ENCODE measurements around the gene FAM114A2. TPM values are rescaled to one million over a fixed set of nuclear protein-coding genes. Genes with fewer than 3 reads are reported as not detected.

FAM114A2 gene
- 18.3 TPM for polyA plus RNA-seq (2013)

DNA sequence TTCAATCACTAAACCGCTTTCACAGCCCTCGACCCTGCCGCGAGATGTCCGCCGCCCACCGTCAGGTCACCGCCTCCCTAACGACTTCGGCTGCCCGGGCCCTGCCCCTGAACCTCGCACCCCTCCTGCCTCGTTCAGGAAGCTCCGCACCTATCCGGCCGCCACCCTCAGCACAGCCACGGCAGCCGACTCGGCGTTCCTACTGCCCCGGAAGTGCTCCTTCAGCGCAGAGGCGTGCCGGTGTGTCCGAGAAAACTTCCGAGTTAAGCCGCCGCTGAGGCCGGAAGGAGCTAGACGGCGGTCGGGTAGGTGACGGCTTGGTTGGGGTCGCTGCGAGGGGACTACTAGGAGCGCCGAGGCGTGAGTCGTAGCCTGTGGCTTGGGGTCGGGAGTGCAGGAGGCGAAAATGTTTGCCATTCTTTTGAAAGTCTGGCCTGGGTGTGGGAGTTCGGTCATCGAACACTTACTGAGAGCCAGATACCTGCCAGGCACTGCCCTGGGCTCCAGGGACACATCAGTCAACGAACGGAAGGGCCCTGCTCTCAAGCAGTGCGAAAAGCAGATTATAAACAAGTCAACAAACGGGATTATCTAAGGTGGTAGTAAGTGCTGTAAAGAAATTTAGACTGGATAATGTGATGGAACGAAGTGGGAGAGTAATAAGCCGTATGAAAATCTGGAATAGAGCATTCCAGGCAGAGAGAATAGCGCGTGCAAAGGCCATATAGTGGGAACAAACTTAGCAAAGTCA is at the start of gene FAM114A2, which contains the start of gene MFAP3:
TSS of gene FAM114A2 (minus strand) at position 204 of the 751 bp plus-strand sequence. CDS start 3,957 bp downstream, outside the sequence.
TSS of gene MFAP3 (plus strand) at position 261 of the 751 bp plus-strand sequence. CDS start 10,756 bp downstream, outside the sequence.
- peaks cover 0 to 2% (median 0%) of the 10 kb centered on the region in 4 experiments for H3K36me3 ChIP-seq (ENCODE audit: control insufficient read depth in 4 of 4, insufficient read depth in 4 of 4, low read length in 3 of 4)
- ChIA-PET POLR2A (interaction anchor here (0.9 to 1.1 kb wide), 2 partner anchors 11 to 73 kb away, joined by 3 to 4 read pairs; no protein-coding TSS in a partner anchor), CTCF (interaction anchor here (1.4 to 1.9 kb wide), 4 partner anchors 11 to 366 kb away, joined by 4 to 5 read pairs (median 4); no protein-coding TSS in a partner anchor)
- H3K27ac ChIP-seq (ENCODE audit: insufficient read depth in 1 of 2, low read depth in 1 of 2, low read length in 2 of 2, poor library complexity in 1 of 2, severe bottlenecking in 2 of 2): peak within 1 kb of the TSS; percentile 21 to 80
- no peaks in the 10 kb centered on the region for H3K27me3 ChIP-seq (replicated peaks in 2 of 5; ENCODE audit: control insufficient read depth in 4 of 5, insufficient read depth in 5 of 5, low read length in 4 of 5)
- H3K4me1 ChIP-seq (ENCODE audit: control extremely low read depth in 1 of 4, control insufficient read depth in 4 of 4, insufficient read depth in 4 of 4, low read length in 3 of 4): peaks cover 7 to 26% (median 18%) of the 10 kb centered on the region in 4 experiments
- DNase-seq: peak; percentile 85 to 91 (median 86)
- no peaks in the 10 kb centered on the region for H3K9me3 ChIP-seq (ENCODE audit: control extremely low read depth in 1 of 5, control insufficient read depth in 4 of 5, insufficient read depth in 2 of 5, low read depth in 1 of 5, low read length in 4 of 5)
- WGBS (ENCODE audit: insufficient coverage): 2% methylated on average over 49 of the region's 51 CpGs
- H3K4me3 ChIP-seq (ENCODE audit: control insufficient read depth in 1 of 7, extremely low read depth in 1 of 7, insufficient read depth in 4 of 7, low read depth in 2 of 7, low read length in 6 of 7): peak within 1 kb of the TSS; percentile 66 to 98 (median 87)

DNA sequence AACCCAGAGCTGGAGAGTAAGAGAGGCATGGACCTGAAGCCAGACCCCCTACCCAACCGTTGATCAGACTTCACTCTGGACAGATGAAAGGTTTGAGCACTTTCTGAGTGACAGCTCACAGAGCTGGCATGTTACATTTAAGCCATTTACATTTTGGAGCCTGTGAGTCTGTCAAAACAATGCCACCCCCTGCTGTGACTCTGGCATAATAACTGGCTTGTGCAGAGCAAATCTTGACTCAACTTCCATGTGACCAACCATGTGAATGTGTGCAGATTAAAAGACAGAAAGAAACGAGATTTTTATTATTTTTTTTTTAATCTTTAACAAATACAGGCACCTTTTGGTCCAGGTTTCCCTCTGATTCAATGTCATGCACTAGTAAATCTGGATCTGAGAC is 48.5 kb upstream of the FAM114A2 start:
- Histone ChIP-seq H3K4me1 (ENCODE audit: control extremely low read depth in 1 of 4, control insufficient read depth in 4 of 4, insufficient read depth in 4 of 4, low read length in 3 of 4) (no peaks in the 10 kb centered on the region), H3K4me3 (ENCODE audit: control insufficient read depth in 1 of 7, extremely low read depth in 1 of 7, insufficient read depth in 4 of 7, low read depth in 2 of 7, low read length in 6 of 7) (no peak overlapping the region), H3K36me3 (ENCODE audit: control insufficient read depth in 4 of 4, insufficient read depth in 4 of 4, low read length in 3 of 4) (no peaks in the 10 kb centered on the region), H3K27ac (ENCODE audit: insufficient read depth in 1 of 2, low read depth in 1 of 2, low read length in 2 of 2, poor library complexity in 1 of 2, severe bottlenecking in 2 of 2) (no peak overlapping the region), H3K9me3 (ENCODE audit: control extremely low read depth in 1 of 5, control insufficient read depth in 4 of 5, insufficient read depth in 2 of 5, low read depth in 1 of 5, low read length in 4 of 5) (no peaks in the 10 kb centered on the region), H3K27me3 (replicated peaks in 2 of 5; ENCODE audit: control insufficient read depth in 4 of 5, insufficient read depth in 5 of 5, low read length in 4 of 5) (peaks cover 0 to 2% (median 0%) of the 10 kb centered on the region in 5 experiments)
- ChIA-PET POLR2A (no interaction called here), CTCF (interaction anchor here (1.8 kb wide), 1 partner anchor 15 kb away, joined by 4 read pairs; no protein-coding TSS in a partner anchor)
- WGBS (ENCODE audit: insufficient coverage): 100% methylated on average over 1 of the region's 2 CpGs
- DNase-seq: no peak

DNA sequence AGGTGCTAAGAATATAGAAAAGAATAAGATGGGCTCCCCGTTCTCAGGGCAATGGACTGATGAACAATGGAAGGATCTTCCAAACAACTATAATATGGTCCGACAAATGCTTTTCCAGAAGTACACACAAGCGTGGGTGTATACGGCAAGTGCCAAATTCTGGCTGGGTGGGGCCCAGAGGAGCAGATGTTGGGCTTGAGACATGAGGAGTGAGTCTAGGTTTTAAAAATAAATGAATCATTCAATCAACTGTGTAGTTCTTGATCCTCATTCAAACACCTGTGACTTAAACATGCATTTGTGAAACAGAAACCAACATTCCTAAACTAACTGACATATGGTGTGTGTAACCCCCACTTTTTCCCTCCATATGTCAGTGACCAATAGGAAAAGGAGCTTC is 47.9 kb upstream of the FAM114A2 start:
- no peak for DNase-seq
- Histone ChIP-seq H3K9me3 (ENCODE audit: control extremely low read depth in 1 of 5, control insufficient read depth in 4 of 5, insufficient read depth in 2 of 5, low read depth in 1 of 5, low read length in 4 of 5) (no peaks in the 10 kb centered on the region), H3K4me1 (ENCODE audit: control extremely low read depth in 1 of 4, control insufficient read depth in 4 of 4, insufficient read depth in 4 of 4, low read length in 3 of 4) (no peaks in the 10 kb centered on the region), H3K27me3 (replicated peaks in 2 of 5; ENCODE audit: control insufficient read depth in 4 of 5, insufficient read depth in 5 of 5, low read length in 4 of 5) (peaks cover 0 to 2% (median 0%) of the 10 kb centered on the region in 5 experiments), H3K27ac (ENCODE audit: insufficient read depth in 1 of 2, low read depth in 1 of 2, low read length in 2 of 2, poor library complexity in 1 of 2, severe bottlenecking in 2 of 2) (no peak overlapping the region), H3K36me3 (ENCODE audit: control insufficient read depth in 4 of 4, insufficient read depth in 4 of 4, low read length in 3 of 4) (no peaks in the 10 kb centered on the region), H3K4me3 (ENCODE audit: control insufficient read depth in 1 of 7, extremely low read depth in 1 of 7, insufficient read depth in 4 of 7, low read depth in 2 of 7, low read length in 6 of 7) (no peak overlapping the region)
- POLR2A ChIA-PET: no interaction called here
- CTCF ChIA-PET: interaction anchor here (0.9 to 1.8 kb wide), 2 partner anchors 14 to 328 kb away, joined by 3 to 4 read pairs; no protein-coding TSS in a partner anchor
- 86% methylated on average over 4 of the region's 4 CpGs for WGBS (ENCODE audit: insufficient coverage)

DNA sequence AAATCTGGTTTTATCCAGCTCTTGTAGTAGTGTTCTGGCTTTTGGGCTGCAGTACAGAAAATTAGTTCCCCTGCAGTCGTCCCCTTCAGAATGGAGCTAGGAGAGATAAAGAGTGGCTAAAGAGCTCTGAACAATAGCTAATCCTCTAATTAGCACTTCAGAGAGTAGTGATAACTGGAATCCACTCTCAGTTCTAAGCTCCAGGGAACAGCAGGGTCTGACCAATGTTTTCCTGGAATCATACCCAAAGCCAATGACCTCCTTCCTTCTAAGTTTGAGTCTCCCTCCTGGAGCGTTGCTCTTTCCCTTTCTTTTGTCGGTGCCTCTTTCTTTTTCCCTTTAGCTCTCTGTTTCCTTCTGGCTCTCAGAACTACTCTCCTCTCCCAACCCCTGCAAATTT is 47.4 kb upstream of the FAM114A2 start:
- ChIA-PET CTCF (interaction anchor here (0.9 to 1.8 kb wide), 3 partner anchors 14 to 329 kb away, joined by 3 to 4 read pairs (median 3); no protein-coding TSS in a partner anchor), POLR2A (no interaction called here)
- Histone ChIP-seq H3K36me3 (ENCODE audit: control insufficient read depth in 4 of 4, insufficient read depth in 4 of 4, low read length in 3 of 4) (no peaks in the 10 kb centered on the region), H3K27me3 (replicated peaks in 2 of 5; ENCODE audit: control insufficient read depth in 4 of 5, insufficient read depth in 5 of 5, low read length in 4 of 5) (peaks cover 0 to 2% (median 0%) of the 10 kb centered on the region in 5 experiments), H3K9me3 (ENCODE audit: control extremely low read depth in 1 of 5, control insufficient read depth in 4 of 5, insufficient read depth in 2 of 5, low read depth in 1 of 5, low read length in 4 of 5) (no peaks in the 10 kb centered on the region), H3K4me1 (ENCODE audit: control extremely low read depth in 1 of 4, control insufficient read depth in 4 of 4, insufficient read depth in 4 of 4, low read length in 3 of 4) (no peaks in the 10 kb centered on the region), H3K27ac (ENCODE audit: insufficient read depth in 1 of 2, low read depth in 1 of 2, low read length in 2 of 2, poor library complexity in 1 of 2, severe bottlenecking in 2 of 2) (no peak overlapping the region), H3K4me3 (ENCODE audit: control insufficient read depth in 1 of 7, extremely low read depth in 1 of 7, insufficient read depth in 4 of 7, low read depth in 2 of 7, low read length in 6 of 7) (no peak overlapping the region)
- no peak for DNase-seq
- 60% methylated on average over 2 of the region's 3 CpGs for WGBS (ENCODE audit: insufficient coverage)

DNA sequence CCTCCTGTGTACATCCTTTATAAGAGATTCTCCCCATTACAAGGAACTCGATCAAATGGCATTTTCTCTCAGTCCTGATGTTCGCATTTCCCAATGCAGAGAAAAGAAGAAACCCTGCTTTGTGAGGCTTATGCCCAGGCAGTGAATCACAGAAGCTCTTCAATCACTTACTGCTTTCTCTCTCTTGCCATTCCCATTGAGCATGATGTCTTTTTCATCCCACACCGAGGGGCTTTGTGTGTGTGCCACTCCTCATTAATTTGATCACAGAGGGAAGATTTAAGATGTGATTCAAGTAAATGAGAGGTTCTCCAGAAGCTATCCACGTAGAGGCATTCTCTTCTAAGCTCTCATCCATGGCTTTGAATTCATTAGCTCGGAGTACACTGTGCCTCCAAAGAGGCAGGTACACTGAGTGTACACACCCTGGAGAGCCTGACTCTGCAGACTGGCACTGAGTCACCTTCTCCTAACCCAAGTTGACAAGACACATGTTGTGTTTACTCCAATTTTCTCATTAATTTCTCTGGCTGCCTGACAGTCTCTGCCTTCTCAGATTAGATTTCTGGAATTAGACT is 45.4 kb upstream of the FAM114A2 start:
- 100% methylated on average over 4 of the region's 5 CpGs for WGBS (ENCODE audit: insufficient coverage)
- no peak overlapping the region for H3K27ac ChIP-seq (ENCODE audit: insufficient read depth in 1 of 2, low read depth in 1 of 2, low read length in 2 of 2, poor library complexity in 1 of 2, severe bottlenecking in 2 of 2)
- ChIA-PET POLR2A (no interaction called here), CTCF (no interaction called here)
- H3K4me1 ChIP-seq (ENCODE audit: control extremely low read depth in 1 of 4, control insufficient read depth in 4 of 4, insufficient read depth in 4 of 4, low read length in 3 of 4): no peaks in the 10 kb centered on the region
- no peaks in the 10 kb centered on the region for H3K9me3 ChIP-seq (ENCODE audit: control extremely low read depth in 1 of 5, control insufficient read depth in 4 of 5, insufficient read depth in 2 of 5, low read depth in 1 of 5, low read length in 4 of 5)
- H3K27me3 ChIP-seq (replicated peaks in 2 of 5; ENCODE audit: control insufficient read depth in 4 of 5, insufficient read depth in 5 of 5, low read length in 4 of 5): no peaks in the 10 kb centered on the region
- no peaks in the 10 kb centered on the region for H3K36me3 ChIP-seq (ENCODE audit: control insufficient read depth in 4 of 4, insufficient read depth in 4 of 4, low read length in 3 of 4)
- H3K4me3 ChIP-seq (ENCODE audit: control insufficient read depth in 1 of 7, extremely low read depth in 1 of 7, insufficient read depth in 4 of 7, low read depth in 2 of 7, low read length in 6 of 7): no peak overlapping the region
- DNase-seq: no peak

GRCh38 chr5:154081246-154081645 is 42.5 kb upstream of the FAM114A2 start:
- Histone ChIP-seq H3K9me3 (ENCODE audit: control extremely low read depth in 1 of 5, control insufficient read depth in 4 of 5, insufficient read depth in 2 of 5, low read depth in 1 of 5, low read length in 4 of 5) (no peaks in the 10 kb centered on the region), H3K27me3 (replicated peaks in 2 of 5; ENCODE audit: control insufficient read depth in 4 of 5, insufficient read depth in 5 of 5, low read length in 4 of 5) (no peaks in the 10 kb centered on the region), H3K36me3 (ENCODE audit: control insufficient read depth in 4 of 4, insufficient read depth in 4 of 4, low read length in 3 of 4) (no peaks in the 10 kb centered on the region), H3K4me3 (ENCODE audit: control insufficient read depth in 1 of 7, extremely low read depth in 1 of 7, insufficient read depth in 4 of 7, low read depth in 2 of 7, low read length in 6 of 7) (no peak overlapping the region), H3K27ac (ENCODE audit: insufficient read depth in 1 of 2, low read depth in 1 of 2, low read length in 2 of 2, poor library complexity in 1 of 2, severe bottlenecking in 2 of 2) (no peak overlapping the region), H3K4me1 (ENCODE audit: control extremely low read depth in 1 of 4, control insufficient read depth in 4 of 4, insufficient read depth in 4 of 4, low read length in 3 of 4) (no peaks in the 10 kb centered on the region)
- 96% methylated on average over 2 of the region's 2 CpGs for WGBS (ENCODE audit: insufficient coverage)
- ChIA-PET POLR2A (no interaction called here), CTCF (no interaction called here)
- DNase-seq: no peak

- POLR2A ChIA-PET: no interaction called here
- CTCF ChIA-PET: interaction anchor here (1.1 to 2.9 kb wide), 3 partner anchors 10 to 327 kb away, joined by 3 to 8 read pairs (median 7); no protein-coding TSS in a partner anchor
- Histone ChIP-seq H3K4me3 (ENCODE audit: control insufficient read depth in 1 of 7, extremely low read depth in 1 of 7, insufficient read depth in 4 of 7, low read depth in 2 of 7, low read length in 6 of 7) (no peak overlapping the region), H3K27ac (ENCODE audit: insufficient read depth in 1 of 2, low read depth in 1 of 2, low read length in 2 of 2, poor library complexity in 1 of 2, severe bottlenecking in 2 of 2) (no peak overlapping the region), H3K27me3 (replicated peaks in 2 of 5; ENCODE audit: control insufficient read depth in 4 of 5, insufficient read depth in 5 of 5, low read length in 4 of 5) (no peaks in the 10 kb centered on the region), H3K4me1 (ENCODE audit: control extremely low read depth in 1 of 4, control insufficient read depth in 4 of 4, insufficient read depth in 4 of 4, low read length in 3 of 4) (peaks cover 0 to 3% (median 0%) of the 10 kb centered on the region in 4 experiments), H3K36me3 (ENCODE audit: control insufficient read depth in 4 of 4, insufficient read depth in 4 of 4, low read length in 3 of 4) (no peaks in the 10 kb centered on the region), H3K9me3 (ENCODE audit: control extremely low read depth in 1 of 5, control insufficient read depth in 4 of 5, insufficient read depth in 2 of 5, low read depth in 1 of 5, low read length in 4 of 5) (no peaks in the 10 kb centered on the region)
- DNase-seq: no peak
- WGBS (ENCODE audit: insufficient coverage): no CpG with 5 or more reads among the region's 1 CpG
These were observed 39.6 kb upstream of the FAM114A2 start for GRCh38 chr5:154078272-154078671.

Measured in common myeloid progenitor, CD34-positive (primary cell).